Mononuclear cell (primary cell): Measurements from ENCODE around the gene XYLT1. TPM values are rescaled to one million over a fixed set of nuclear protein-coding genes. Genes with fewer than 3 reads are reported as not detected.

Source experiments
- H3K27me3 ChIP-seq: 2 replicates; pipeline ENCODE4 v1.6.0; 2011; ENCODE audit warnings: low read length, control low read depth; ENCODE audit not compliant: insufficient read depth
- H3K4me1 ChIP-seq: 2 replicates; pipeline ENCODE4 v1.5.1; 2011; ENCODE audit warnings: mild to moderate bottlenecking, low read length, control low read depth; ENCODE audit not compliant: insufficient read depth
- H3K4me3 ChIP-seq: 2 replicates; pipeline ENCODE4 v1.5.1; 2011; ENCODE audit warnings: mild to moderate bottlenecking, low read length, moderate library complexity
- H3K9me3 ChIP-seq: 2 replicates; pipeline ENCODE4 v1.5.1; 2011; ENCODE audit warnings: low read depth, mild to moderate bottlenecking, control low read depth, low read length
- total RNA-seq: library from RNA; depleted of rRNA; stranded (reverse); fragments of >200 nt; gene quantifications from one replicate; pipeline ENCODE4 v1.2.3, GENCODE V29; 2012

Gene XYLT1
- total RNA-seq, 1 donor: 19.4 TPM

GRCh38 chr16:17392127-17392856 lies 78.5 kb downstream of the XYLT1 start:
- H3K27me3 ChIP-seq: no peaks in the 10 kb centered on the region
- H3K4me3 ChIP-seq: no peak overlapping the region
- H3K9me3 ChIP-seq: no peaks in the 10 kb centered on the region
- H3K4me1 ChIP-seq: peaks cover 3% of the 10 kb centered on the region

GRCh38 chr16:17391715-17392114 lies 79.0 kb downstream of the XYLT1 start:
- no peaks in the 10 kb centered on the region for H3K27me3 ChIP-seq
- H3K9me3 ChIP-seq: no peaks in the 10 kb centered on the region
- no peaks in the 10 kb centered on the region for H3K4me1 ChIP-seq
- H3K4me3 ChIP-seq: no peak overlapping the region

- H3K4me1 ChIP-seq: peaks cover 7% of the 10 kb centered on the region
- no peak overlapping the region for H3K4me3 ChIP-seq
- no peaks in the 10 kb centered on the region for H3K27me3 ChIP-seq
- H3K9me3 ChIP-seq: no peaks in the 10 kb centered on the region
These were observed 81.4 kb downstream of the XYLT1 start for GRCh38 chr16:17389384-17389783.

GRCh38 chr16:17387256-17387655 lies 83.5 kb downstream of the XYLT1 start:
- Histone ChIP-seq H3K4me1 (peaks cover 28% of the 10 kb centered on the region), H3K27me3 (no peaks in the 10 kb centered on the region), H3K4me3 (no peak overlapping the region), H3K9me3 (no peaks in the 10 kb centered on the region)

GRCh38 chr16:17386229-17386628 lies 84.5 kb downstream of the XYLT1 start:
- H3K4me1 ChIP-seq: peaks cover 35% of the 10 kb centered on the region
- no peak overlapping the region for H3K4me3 ChIP-seq
- H3K9me3 ChIP-seq: no peaks in the 10 kb centered on the region
- no peaks in the 10 kb centered on the region for H3K27me3 ChIP-seq

GRCh38 chr16:17384471-17384870 lies 86.3 kb downstream of the XYLT1 start:
- H3K4me1 ChIP-seq: peaks cover 52% of the 10 kb centered on the region
- no peak overlapping the region for H3K4me3 ChIP-seq
- no peaks in the 10 kb centered on the region for H3K27me3 ChIP-seq
- no peaks in the 10 kb centered on the region for H3K9me3 ChIP-seq

GRCh38 chr16:17382949-17383863 lies 87.6 kb downstream of the XYLT1 start:
- H3K27me3 ChIP-seq: no peaks in the 10 kb centered on the region
- H3K9me3 ChIP-seq: no peaks in the 10 kb centered on the region
- no peak overlapping the region for H3K4me3 ChIP-seq
- peaks cover 65% of the 10 kb centered on the region for H3K4me1 ChIP-seq

GRCh38 chr16:17382514-17382913 lies 88.2 kb downstream of the XYLT1 start:
- H3K27me3 ChIP-seq: no peaks in the 10 kb centered on the region
- H3K4me3 ChIP-seq: no peak overlapping the region
- H3K4me1 ChIP-seq: peaks cover 72% of the 10 kb centered on the region
- H3K9me3 ChIP-seq: no peaks in the 10 kb centered on the region

- peaks cover 79% of the 10 kb centered on the region for H3K4me1 ChIP-seq
- no peaks in the 10 kb centered on the region for H3K9me3 ChIP-seq
- no peak overlapping the region for H3K4me3 ChIP-seq
- no peaks in the 10 kb centered on the region for H3K27me3 ChIP-seq
These were observed 89.0 kb downstream of the XYLT1 start for GRCh38 chr16:17381784-17382183.

GRCh38 chr16:17380613-17381012 lies 90.1 kb downstream of the XYLT1 start:
- H3K4me1 ChIP-seq: peaks cover 91% of the 10 kb centered on the region
- no peaks in the 10 kb centered on the region for H3K9me3 ChIP-seq
- no peak overlapping the region for H3K4me3 ChIP-seq
- H3K27me3 ChIP-seq: no peaks in the 10 kb centered on the region

- Histone ChIP-seq H3K4me1 (peaks cover 92% of the 10 kb centered on the region), H3K27me3 (no peaks in the 10 kb centered on the region), H3K9me3 (no peaks in the 10 kb centered on the region), H3K4me3 (no peak overlapping the region)
These were observed 91.6 kb downstream of the XYLT1 start for GRCh38 chr16:17379121-17379571.

- Histone ChIP-seq H3K9me3 (no peaks in the 10 kb centered on the region), H3K4me3 (no peak overlapping the region), H3K27me3 (no peaks in the 10 kb centered on the region), H3K4me1 (peaks cover 77% of the 10 kb centered on the region)
These were observed 93.1 kb downstream of the XYLT1 start for GRCh38 chr16:17377360-17378324.

- no peaks in the 10 kb centered on the region for H3K27me3 ChIP-seq
- peaks cover 78% of the 10 kb centered on the region for H3K4me1 ChIP-seq
- no peak overlapping the region for H3K4me3 ChIP-seq
- no peaks in the 10 kb centered on the region for H3K9me3 ChIP-seq
These were observed 95.1 kb downstream of the XYLT1 start for GRCh38 chr16:17375461-17376304.
